Eye (tissue), 1 donor: ENCODE measurements around the gene STX8.

ENCODE experiments used
- DNase-seq: peaks from one replicate; pipeline ENCODE4 v3.0.0-alpha.2; 2015

Gene STX8

GRCh38 chr17:9553596-9553995 lies 22.0 kb downstream of the STX8 start:
- no peak for DNase-seq

- no peak for DNase-seq
Measured at GRCh38 chr17:9553181-9553580, 22.4 kb downstream of the STX8 start.

- no peak for DNase-seq
Measured at GRCh38 chr17:9549215-9549614, 26.4 kb downstream of the STX8 start.

- DNase-seq, result no peak
Measured at GRCh38 chr17:9544221-9544620, 31.4 kb downstream of the STX8 start.

- no peak for DNase-seq
Measured at GRCh38 chr17:9541718-9542117, 33.9 kb downstream of the STX8 start.

- DNase-seq, result no peak
Measured at GRCh38 chr17:9538626-9539025, 37.0 kb downstream of the STX8 start.

GRCh38 chr17:9537177-9537776 lies 38.3 kb downstream of the STX8 start:
- no peak for DNase-seq

- DNase-seq, result peak; percentile 28
Measured at GRCh38 chr17:9536061-9536460, 39.6 kb downstream of the STX8 start.

GRCh38 chr17:9533441-9533840 lies 42.2 kb downstream of the STX8 start:
- no peak for DNase-seq

GRCh38 chr17:9532715-9533114 lies 42.9 kb downstream of the STX8 start:
- DNase-seq, result no peak

- no peak for DNase-seq
Measured at GRCh38 chr17:9531034-9531433, 44.6 kb downstream of the STX8 start.

- DNase-seq, result peak; percentile 53
Measured at GRCh38 chr17:9529033-9529700, 46.5 kb downstream of the STX8 start.

- DNase-seq, result no peak
Measured at GRCh38 chr17:9527788-9528187, 47.8 kb downstream of the STX8 start.

GRCh38 chr17:9522074-9522473 lies 53.5 kb downstream of the STX8 start:
- DNase-seq, result peak; percentile 79

GRCh38 chr17:9521062-9521461 lies 54.6 kb downstream of the STX8 start:
- peak; percentile 11 for DNase-seq

- no peak for DNase-seq
Measured at GRCh38 chr17:9520649-9521048, 55.0 kb downstream of the STX8 start.

GRCh38 chr17:9519583-9520272 lies 55.9 kb downstream of the STX8 start:
- peak; percentile 47 for DNase-seq

GRCh38 chr17:9517396-9517795 lies 58.2 kb downstream of the STX8 start:
- DNase-seq, result no peak

GRCh38 chr17:9513266-9513665 lies 62.4 kb downstream of the STX8 start:
- DNase-seq, result no peak

GRCh38 chr17:9512323-9513168 lies 63.1 kb downstream of the STX8 start:
- DNase-seq, result no peak

GRCh38 chr17:9509236-9509816 lies 66.3 kb downstream of the STX8 start:
- DNase-seq, result no peak

GRCh38 chr17:9499041-9499440 lies 76.6 kb downstream of the STX8 start:
- no peak for DNase-seq

- DNase-seq, result no peak
Measured at GRCh38 chr17:9498490-9498889, 77.1 kb downstream of the STX8 start.
